Measurements from ENCODE around the gene UQCR11. TPM values are rescaled to one million over a fixed set of nuclear protein-coding genes. Genes with fewer than 3 reads are reported as not detected.

UQCR11 gene
- total RNA-seq, 6 donors from 2014 or later = 10.5 to 216 (median 67.3) TPM

DNA sequence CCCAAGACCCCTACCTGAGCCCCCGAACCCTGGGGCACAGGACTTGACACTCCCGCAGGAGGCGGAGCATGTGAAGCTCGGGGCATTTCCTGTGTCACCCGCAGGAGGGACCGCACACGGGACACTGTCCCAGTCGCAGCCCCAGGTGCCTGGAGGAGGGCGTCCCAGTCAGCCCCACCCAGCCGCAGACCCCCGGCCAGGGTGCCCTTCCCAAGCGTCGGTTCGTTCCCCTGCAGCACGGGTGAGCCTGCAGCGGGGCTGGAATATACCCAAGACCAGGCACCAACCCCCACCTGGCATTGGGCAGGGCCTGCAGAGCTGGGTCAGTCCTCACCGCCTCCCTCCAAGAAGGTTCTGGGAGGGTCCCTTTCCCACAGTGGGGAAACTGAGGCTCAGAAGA lies 25.5 kb upstream of the UQCR11 start:
- Histone ChIP-seq H3K4me3 (no peak overlapping the region), H3K27ac (no peak overlapping the region), H3K27me3 (no peaks in the 10 kb centered on the region), H3K4me1 (no peaks in the 10 kb centered on the region), H3K9me3 (no peaks in the 10 kb centered on the region), H3K36me3 (peaks cover 0 to 48% (median 28%) of the 10 kb centered on the region in 4 donors)
- ATAC-seq (ENCODE audit: low FRiP score in 2 of 2) (no peak), DNase-seq (peak in 1 of 2 donors; percentile 68)
- 98% methylated on average over 7 of the region's 17 CpGs; no CpG with 5 or more reads in 1 of the 2 donors for WGBS, 2 donors
- no peak for TF ChIP-seq EP300 (IDR thresholded peaks at IDR 0.05)
- no peak for TF ChIP-seq POLR2AphosphoS5 (IDR thresholded peaks at IDR 0.05)
- TF ChIP-seq POLR2A (IDR thresholded peaks at IDR 0.05) = no peak
- TF ChIP-seq, protein P1, sequence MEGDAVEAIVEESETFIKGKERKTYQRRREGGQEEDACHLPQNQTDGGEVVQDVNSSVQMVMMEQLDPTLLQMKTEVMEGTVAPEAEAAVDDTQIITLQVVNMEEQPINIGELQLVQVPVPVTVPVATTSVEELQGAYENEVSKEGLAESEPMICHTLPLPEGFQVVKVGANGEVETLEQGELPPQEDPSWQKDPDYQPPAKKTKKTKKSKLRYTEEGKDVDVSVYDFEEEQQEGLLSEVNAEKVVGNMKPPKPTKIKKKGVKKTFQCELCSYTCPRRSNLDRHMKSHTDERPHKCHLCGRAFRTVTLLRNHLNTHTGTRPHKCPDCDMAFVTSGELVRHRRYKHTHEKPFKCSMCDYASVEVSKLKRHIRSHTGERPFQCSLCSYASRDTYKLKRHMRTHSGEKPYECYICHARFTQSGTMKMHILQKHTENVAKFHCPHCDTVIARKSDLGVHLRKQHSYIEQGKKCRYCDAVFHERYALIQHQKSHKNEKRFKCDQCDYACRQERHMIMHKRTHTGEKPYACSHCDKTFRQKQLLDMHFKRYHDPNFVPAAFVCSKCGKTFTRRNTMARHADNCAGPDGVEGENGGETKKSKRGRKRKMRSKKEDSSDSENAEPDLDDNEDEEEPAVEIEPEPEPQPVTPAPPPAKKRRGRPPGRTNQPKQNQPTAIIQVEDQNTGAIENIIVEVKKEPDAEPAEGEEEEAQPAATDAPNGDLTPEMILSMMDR (IDR thresholded peaks at IDR 0.05) = no peak

DNA sequence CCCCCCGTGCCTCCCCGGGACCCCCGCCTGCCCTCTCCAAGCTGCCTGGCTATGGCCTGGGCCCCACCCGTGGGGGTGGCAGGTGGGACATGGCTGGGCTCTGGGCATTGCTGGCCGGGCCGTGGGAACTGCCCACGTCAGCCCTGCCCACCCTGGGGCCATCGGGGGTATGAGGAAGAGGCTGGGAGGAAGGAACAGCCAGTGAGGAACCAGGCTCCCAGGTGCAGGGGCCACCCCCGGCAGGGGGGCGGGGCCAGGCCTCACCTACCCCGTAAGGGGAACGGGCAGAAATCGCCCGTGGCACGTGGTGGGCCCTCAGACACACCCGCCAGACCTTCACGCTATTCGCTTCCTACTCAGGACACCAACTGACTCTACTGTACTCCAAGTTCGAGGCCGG lies 24.8 kb upstream of the UQCR11 start:
- Histone ChIP-seq H3K36me3 (peaks cover 0 to 54% (median 30%) of the 10 kb centered on the region in 4 donors), H3K9me3 (no peaks in the 10 kb centered on the region), H3K4me3 (no peak overlapping the region), H3K27ac (no peak overlapping the region), H3K27me3 (no peaks in the 10 kb centered on the region), H3K4me1 (no peaks in the 10 kb centered on the region)
- ATAC-seq (ENCODE audit: low FRiP score in 2 of 2) = no peak
- peak in 1 of 2 donors; percentile 81 for DNase-seq
- TF ChIP-seq EP300 (IDR thresholded peaks at IDR 0.05) (no peak), POLR2AphosphoS5 (IDR thresholded peaks at IDR 0.05) (no peak), POLR2A (IDR thresholded peaks at IDR 0.05) (no peak)
- TF ChIP-seq, protein P1 (IDR thresholded peaks at IDR 0.05) = no peak
- WGBS, 2 donors = 68 to 85% methylated on average over 3 to 19 of the region's 20 CpGs

- H3K4me1 ChIP-seq = no peaks in the 10 kb centered on the region
- H3K9me3 ChIP-seq = no peaks in the 10 kb centered on the region
- WGBS, 2 donors = 92 to 94% methylated on average over 22 to 24 of the region's 24 CpGs
- H3K36me3 ChIP-seq = peaks cover 0 to 56% (median 28%) of the 10 kb centered on the region in 4 donors
- DNase-seq (peak in 1 of 2 donors; percentile 68), ATAC-seq (ENCODE audit: low FRiP score in 2 of 2) (no peak)
- no peak overlapping the region for H3K27ac ChIP-seq
- H3K4me3 ChIP-seq = no peak overlapping the region
- TF ChIP-seq EP300 (IDR thresholded peaks at IDR 0.05) = no peak
- TF ChIP-seq, protein P1 (IDR thresholded peaks at IDR 0.05) = no peak
- TF ChIP-seq POLR2A (IDR thresholded peaks at IDR 0.05) = no peak
- no peak for TF ChIP-seq POLR2AphosphoS5 (IDR thresholded peaks at IDR 0.05)
- H3K27me3 ChIP-seq = no peaks in the 10 kb centered on the region
These were observed 24.1 kb upstream of the UQCR11 start for GRCh38 chr19:1629256-1629808.

- TF ChIP-seq, protein P1 (IDR thresholded peaks at IDR 0.05) = no peak
- TF ChIP-seq EP300 (IDR thresholded peaks at IDR 0.05) (no peak), POLR2A (IDR thresholded peaks at IDR 0.05) (no peak), POLR2AphosphoS5 (IDR thresholded peaks at IDR 0.05) (no peak)
- DNase-seq = no peak
- H3K36me3 ChIP-seq = peaks cover 0 to 54% (median 24%) of the 10 kb centered on the region in 4 donors
- WGBS, 2 donors = 97 to 100% methylated on average over 1 to 16 of the region's 17 CpGs
- H3K4me3 ChIP-seq = no peak overlapping the region
- no peaks in the 10 kb centered on the region for H3K9me3 ChIP-seq
- no peak overlapping the region for H3K27ac ChIP-seq
- no peaks in the 10 kb centered on the region for H3K27me3 ChIP-seq
- no peaks in the 10 kb centered on the region for H3K4me1 ChIP-seq
- ATAC-seq (ENCODE audit: low FRiP score in 2 of 2) = no peak
These were observed 21.9 kb upstream of the UQCR11 start for GRCh38 chr19:1627194-1627593.

Measured in upper lobe of left lung (tissue), 6 donors.